Subcutaneous abdominal adipose tissue (tissue), 5 donors: ENCODE data around the gene NOX3.

ENCODE experiments used
- H3K27ac ChIP-seq: one replicate; pipeline ENCODE4 v1.7.0; 2013; ENCODE audit warnings: low read depth, mild to moderate bottlenecking, inconsistent platforms, low read length, moderate library complexity
- H3K27me3 ChIP-seq, 5 donors: one replicate each; pipeline ENCODE4 v1.7.0; 2013; ENCODE audit warnings: low read length in 5 of 5, inconsistent platforms in 1 of 5; ENCODE audit not compliant: control insufficient read depth in 5 of 5, insufficient read depth in 4 of 5
- H3K36me3 ChIP-seq, 5 donors: one replicate each; pipeline ENCODE4 v1.7.0; 2013; ENCODE audit warnings: low read length in 5 of 5; ENCODE audit not compliant: control insufficient read depth in 5 of 5, insufficient read depth in 5 of 5
- H3K4me1 ChIP-seq, 5 donors: one replicate each; pipeline ENCODE4 v1.7.0; 2013; ENCODE audit warnings: low read length in 5 of 5, mild to moderate bottlenecking in 3 of 5, moderate library complexity in 1 of 5; ENCODE audit not compliant: control insufficient read depth in 5 of 5, insufficient read depth in 5 of 5
- H3K4me3 ChIP-seq, 5 donors: one replicate each; pipeline ENCODE4 v1.7.0; 2013; ENCODE audit warnings: low read length in 5 of 5, low read depth in 1 of 5
- H3K9ac ChIP-seq, 5 donors: one replicate each; pipeline ENCODE4 v1.7.0; 2013; ENCODE audit warnings: low read length in 5 of 5, mild to moderate bottlenecking in 4 of 5, moderate library complexity in 3 of 5
- H3K9me3 ChIP-seq, 5 donors: one replicate each; pipeline ENCODE4 v1.7.0; 2013; ENCODE audit warnings: low read length in 5 of 5; ENCODE audit not compliant: control insufficient read depth in 5 of 5
- donor health status: healthy.
- donor health status: healthy.
- donor health status: healthy.
- donor health status: healthy.
- donor health status: healthy.

Gene NOX3

GRCh38 chr6:155448668-155449449, 6.8 kb downstream of the NOX3 start:
- H3K27me3 ChIP-seq, result peaks cover 0 to 7% (median 3%) of the 10 kb centered on the region in 5 donors
- H3K27ac ChIP-seq, result no peak overlapping the region
- H3K4me3 ChIP-seq, result no peak overlapping the region
- no peaks in the 10 kb centered on the region for H3K36me3 ChIP-seq
- H3K9me3 ChIP-seq, result no peaks in the 10 kb centered on the region
- peaks cover 0 to 15% (median 0%) of the 10 kb centered on the region in 5 donors for H3K4me1 ChIP-seq
- H3K9ac ChIP-seq, result no peak overlapping the region

- H3K4me1 ChIP-seq, result peaks cover 0 to 15% (median 0%) of the 10 kb centered on the region in 5 donors
- no peak overlapping the region for H3K27ac ChIP-seq
- H3K9ac ChIP-seq, result no peak overlapping the region
- H3K9me3 ChIP-seq, result no peaks in the 10 kb centered on the region
- H3K36me3 ChIP-seq, result no peaks in the 10 kb centered on the region
- H3K4me3 ChIP-seq, result no peak overlapping the region
- peaks cover 0 to 7% (median 3%) of the 10 kb centered on the region in 5 donors for H3K27me3 ChIP-seq
Observed at GRCh38 chr6:155447949-155448348, 7.7 kb downstream of the NOX3 start.

- Histone ChIP-seq H3K4me3 (no peak overlapping the region), H3K9ac (no peak overlapping the region), H3K27me3 (peaks cover 0 to 3% (median 2%) of the 10 kb centered on the region in 5 donors), H3K27ac (no peak overlapping the region), H3K36me3 (no peaks in the 10 kb centered on the region), H3K9me3 (no peaks in the 10 kb centered on the region), H3K4me1 (peaks cover 0 to 15% (median 0%) of the 10 kb centered on the region in 5 donors)
Observed at GRCh38 chr6:155444952-155445903, 10.4 kb downstream of the NOX3 start.

GRCh38 chr6:155444120-155444917, 11.3 kb downstream of the NOX3 start:
- H3K4me3 ChIP-seq, result no peak overlapping the region
- H3K27ac ChIP-seq, result no peak overlapping the region
- H3K4me1 ChIP-seq, result peaks cover 0 to 7% (median 0%) of the 10 kb centered on the region in 5 donors
- H3K27me3 ChIP-seq, result no peaks in the 10 kb centered on the region
- H3K9me3 ChIP-seq, result no peaks in the 10 kb centered on the region
- H3K36me3 ChIP-seq, result no peaks in the 10 kb centered on the region
- H3K9ac ChIP-seq, result no peak overlapping the region

- Histone ChIP-seq H3K9ac (no peak overlapping the region), H3K4me3 (no peak overlapping the region), H3K27ac (no peak overlapping the region)
Observed at GRCh38 chr6:155443168-155443567, 12.5 kb downstream of the NOX3 start.

GRCh38 chr6:155442562-155442961, 13.1 kb downstream of the NOX3 start:
- Histone ChIP-seq H3K9ac (no peak overlapping the region), H3K4me1 (no peaks in the 10 kb centered on the region), H3K27ac (no peak overlapping the region), H3K9me3 (no peaks in the 10 kb centered on the region), H3K36me3 (no peaks in the 10 kb centered on the region), H3K27me3 (no peaks in the 10 kb centered on the region), H3K4me3 (no peak overlapping the region)

More at GRCh38 chr6:155443168-155443567, 12.5 kb downstream of the NOX3 start:
- Histone ChIP-seq H3K4me1 (no peaks in the 10 kb centered on the region), H3K9me3 (no peaks in the 10 kb centered on the region), H3K27me3 (no peaks in the 10 kb centered on the region), H3K36me3 (no peaks in the 10 kb centered on the region)

- H3K36me3 ChIP-seq, result no peaks in the 10 kb centered on the region
- no peaks in the 10 kb centered on the region for H3K27me3 ChIP-seq
- no peak overlapping the region for H3K4me3 ChIP-seq
- no peak overlapping the region for H3K9ac ChIP-seq
- no peak overlapping the region for H3K27ac ChIP-seq
- no peaks in the 10 kb centered on the region for H3K9me3 ChIP-seq
- H3K4me1 ChIP-seq, result peaks cover 0 to 4% (median 0%) of the 10 kb centered on the region in 5 donors
Observed at GRCh38 chr6:155441112-155441465, 14.6 kb downstream of the NOX3 start.

GRCh38 chr6:155440398-155441111, 15.1 kb downstream of the NOX3 start:
- Histone ChIP-seq H3K36me3 (no peaks in the 10 kb centered on the region), H3K9ac (no peak overlapping the region), H3K4me1 (peaks cover 0 to 4% (median 0%) of the 10 kb centered on the region in 5 donors), H3K27me3 (no peaks in the 10 kb centered on the region), H3K4me3 (no peak overlapping the region), H3K27ac (no peak overlapping the region), H3K9me3 (no peaks in the 10 kb centered on the region)

- Histone ChIP-seq H3K4me1 (peaks cover 0 to 4% (median 0%) of the 10 kb centered on the region in 5 donors), H3K9ac (no peak overlapping the region), H3K9me3 (no peaks in the 10 kb centered on the region), H3K36me3 (no peaks in the 10 kb centered on the region), H3K27ac (no peak overlapping the region), H3K4me3 (no peak overlapping the region), H3K27me3 (no peaks in the 10 kb centered on the region)
Observed at GRCh38 chr6:155439376-155439775, 16.3 kb downstream of the NOX3 start.
